A204.1 (cell line): Measurements from ENCODE around the gene DAPK2.
"Not testable (repeated sequence)": the region's sequence is repeated elsewhere in the genome, so short reads cannot be mapped to it uniquely, and the experiment has no call there.

Experiments
- FAIRE-seq: peaks from 2 replicates; lab custom pipeline; 2012; peaks lifted over from hg19 to GRCh38; lab: Jason Lieb, UNC

The DAPK2 gene

DNA sequence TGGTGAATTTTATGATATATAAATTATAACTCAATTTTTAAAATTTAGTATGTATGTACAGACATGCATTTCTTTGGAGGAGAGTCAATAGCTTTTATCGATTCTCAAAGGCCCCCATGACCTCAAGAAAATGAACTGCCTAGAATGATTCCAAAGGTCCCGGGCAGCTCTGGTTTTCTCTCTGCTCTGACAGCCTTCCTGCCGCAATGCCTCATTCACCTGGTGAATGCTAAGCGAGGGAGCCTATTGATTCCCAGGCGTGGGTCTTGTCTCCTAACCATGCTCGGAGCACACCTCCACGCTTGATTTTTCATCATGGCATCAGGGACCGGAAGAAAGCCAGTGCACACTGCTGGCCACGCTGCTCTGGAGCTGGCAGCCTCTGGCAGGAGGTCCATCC lies 132.9 kb downstream of the DAPK2 start:
- no peak for FAIRE-seq

DNA sequence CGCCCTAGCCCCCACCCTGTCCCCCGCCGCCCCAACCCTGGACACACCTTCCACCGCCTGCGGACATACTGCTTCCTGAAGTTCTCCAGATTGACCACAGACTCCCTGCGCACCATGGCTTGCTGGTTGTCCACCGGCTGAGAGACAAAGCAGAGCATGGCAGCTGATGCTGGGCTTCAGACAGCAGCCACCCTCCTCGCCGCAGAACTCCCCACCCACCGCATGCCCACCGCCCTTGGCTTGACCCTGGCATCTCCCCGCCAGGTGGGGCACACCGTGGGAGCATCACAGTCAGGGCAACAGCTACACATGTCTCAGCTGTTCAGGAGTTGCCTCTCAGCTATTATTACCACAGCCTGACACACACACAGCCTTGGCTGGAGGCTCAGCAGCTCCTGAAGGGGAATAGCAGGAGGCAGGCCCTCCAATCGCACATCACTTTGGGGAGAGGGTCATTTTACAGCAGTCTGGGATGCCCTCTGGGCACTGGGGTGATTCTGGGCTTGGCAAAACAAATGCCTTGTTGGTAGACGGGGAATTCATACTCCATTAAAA lies 134.1 kb downstream of the DAPK2 start:
- FAIRE-seq = no peak

DNA sequence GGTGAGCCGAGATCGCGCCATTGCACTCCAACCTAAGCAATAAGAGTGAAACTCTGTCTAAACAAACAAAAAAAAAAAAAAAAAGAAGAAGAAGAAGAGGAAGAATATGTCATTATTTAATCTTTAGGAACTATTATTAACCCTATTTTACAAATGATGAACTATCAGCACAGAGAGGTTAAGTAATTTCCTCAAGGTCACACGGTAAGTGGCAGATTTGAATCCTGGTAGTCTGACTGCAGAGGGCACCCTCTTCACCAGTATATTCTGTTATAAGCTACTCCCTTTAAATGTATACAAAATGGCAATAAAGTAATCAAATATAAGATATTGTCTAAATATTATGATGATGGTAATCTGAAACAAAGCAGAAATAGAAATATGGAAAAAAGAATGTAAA lies 135.1 kb downstream of the DAPK2 start:
- FAIRE-seq = no peak

DNA sequence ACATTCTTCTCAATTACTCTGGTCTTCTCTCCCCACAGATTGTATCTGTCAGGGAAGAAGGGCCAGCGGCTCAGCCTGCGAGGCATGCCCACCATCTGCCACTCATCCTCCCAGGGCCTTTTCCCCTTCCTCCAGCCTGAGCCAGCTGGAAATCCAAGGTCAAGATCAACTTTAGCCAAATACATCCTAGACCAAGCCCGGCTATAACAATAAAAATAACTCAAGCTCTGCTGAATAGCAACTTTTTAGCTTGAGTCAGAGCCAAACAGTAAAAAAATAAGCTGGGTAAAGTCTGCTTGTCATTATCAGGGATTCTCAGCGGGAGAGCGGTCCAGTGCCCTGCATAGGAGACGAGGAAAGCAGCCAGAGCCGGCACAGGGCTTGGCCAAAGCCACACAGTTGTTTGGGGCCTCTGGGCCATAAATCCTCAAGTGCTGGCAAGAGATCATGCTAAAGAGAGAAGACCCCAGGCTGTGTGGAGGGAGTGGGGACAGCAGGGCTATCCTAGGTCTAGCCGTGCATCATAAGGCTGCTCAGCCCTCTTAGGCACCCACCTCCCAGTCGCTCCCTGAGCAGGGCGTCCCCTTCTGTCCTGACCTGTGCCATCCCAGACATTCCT lies 136.4 kb downstream of the DAPK2 start:
- FAIRE-seq = no peak

DNA sequence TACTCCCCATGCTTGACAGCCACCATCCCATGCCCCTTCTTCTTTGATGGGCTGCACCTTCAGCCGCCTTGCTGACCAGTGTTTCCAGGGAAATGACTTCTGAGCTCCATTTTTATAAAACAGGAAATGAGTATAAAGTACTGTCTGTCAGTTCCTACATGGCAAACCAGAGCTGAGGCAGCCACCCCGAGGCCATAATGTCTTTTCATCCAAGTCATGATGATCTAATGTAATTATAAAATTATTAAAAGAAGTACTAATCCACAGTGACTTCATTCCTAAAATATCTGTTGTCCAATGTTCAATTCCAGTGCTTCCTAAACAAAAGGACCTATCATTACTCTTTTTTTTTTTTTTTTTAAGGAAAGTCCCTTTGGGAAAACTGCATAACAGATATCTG lies 137.3 kb downstream of the DAPK2 start:
- no peak for FAIRE-seq

DNA sequence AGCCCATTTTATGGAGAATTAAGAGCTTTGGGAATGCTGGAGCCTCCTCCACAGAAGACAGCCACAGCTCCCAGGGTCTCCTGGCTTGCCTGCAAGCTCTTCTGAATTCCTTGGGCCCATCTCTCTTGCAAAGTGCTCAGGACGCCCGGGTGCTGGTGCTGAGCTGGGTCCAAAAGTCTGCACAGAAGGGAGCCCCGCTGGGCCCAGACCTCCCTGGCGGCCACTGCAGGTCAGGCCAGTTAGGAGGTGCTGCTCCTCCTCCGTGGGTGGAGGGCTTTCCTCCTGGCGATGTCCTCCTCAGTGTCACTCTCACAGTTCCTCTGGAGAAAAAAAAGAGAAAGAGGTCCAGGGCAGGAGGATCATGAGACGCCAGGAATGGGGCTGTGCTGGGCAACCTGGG lies 138.0 kb downstream of the DAPK2 start:
- FAIRE-seq = no peak

DNA sequence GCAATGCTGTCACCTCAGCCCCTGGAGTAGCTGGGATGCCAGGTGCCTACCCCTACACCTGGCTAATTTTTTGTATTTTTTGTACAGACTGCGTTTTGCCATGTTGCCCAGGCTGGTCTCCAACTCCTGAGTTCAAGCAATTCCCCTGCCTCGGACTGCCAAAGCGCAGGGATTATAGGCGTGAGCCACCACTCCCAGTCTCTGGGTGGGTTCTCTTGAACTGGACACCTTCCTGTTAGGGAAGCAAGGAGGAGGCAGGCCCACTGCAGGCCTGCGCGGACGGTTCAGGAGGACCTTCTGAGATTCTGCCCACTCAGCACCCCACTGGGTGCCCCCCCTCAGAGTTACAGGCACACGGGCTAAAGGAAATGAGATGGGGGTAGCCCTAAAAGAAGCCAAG lies 138.8 kb downstream of the DAPK2 start:
- FAIRE-seq = no peak

DNA sequence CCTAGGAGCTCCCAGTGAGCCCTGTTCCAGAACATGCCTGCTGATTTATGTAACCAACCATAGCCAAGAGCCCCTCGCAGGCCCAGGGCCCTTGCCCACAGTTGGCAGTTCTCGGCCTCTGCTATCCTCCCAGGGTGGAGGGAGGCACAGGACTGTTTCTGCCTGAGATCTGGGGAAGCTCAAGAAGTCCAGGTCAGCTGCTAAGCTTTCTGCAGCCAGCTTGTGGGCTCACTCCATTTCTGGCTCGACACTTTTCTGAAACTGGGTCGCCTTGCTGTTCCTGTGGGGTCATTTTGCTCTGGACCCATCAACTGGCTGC lies 140.1 kb downstream of the DAPK2 start:
- FAIRE-seq = no peak

DNA sequence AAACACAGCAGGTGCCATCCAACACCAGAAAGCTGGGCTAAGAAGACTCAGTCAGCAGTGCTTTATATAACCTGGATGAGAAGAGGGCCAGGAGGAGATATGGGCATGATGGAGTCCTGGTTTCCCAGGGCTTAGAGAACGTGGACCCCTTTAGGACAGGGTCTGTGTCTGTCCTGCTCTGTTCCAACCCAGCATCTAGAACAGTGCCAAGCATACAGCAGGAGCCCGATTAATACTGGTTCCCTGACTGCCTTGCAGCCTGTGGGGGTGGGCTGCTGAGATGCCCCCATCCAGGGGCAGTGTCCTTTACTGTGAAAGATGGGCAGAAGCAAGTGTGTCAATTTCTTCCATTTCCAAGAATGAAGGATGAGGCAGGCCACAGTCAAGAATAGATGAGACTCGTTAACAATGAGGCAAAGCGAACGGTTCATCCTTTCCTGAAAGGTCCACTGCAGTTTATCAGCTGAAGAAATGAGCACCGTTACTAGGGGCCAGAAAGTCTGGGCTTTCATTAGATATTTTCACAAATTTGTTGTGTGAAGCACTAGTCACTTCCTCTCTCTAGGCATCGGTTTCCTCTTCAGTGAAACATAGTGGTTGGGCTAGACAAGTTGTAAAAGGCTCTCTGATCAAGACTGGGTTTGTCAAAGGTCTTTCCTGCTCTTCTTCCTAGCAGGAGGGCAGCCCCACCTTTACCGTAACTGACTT lies 140.6 kb downstream of the DAPK2 start:
- no peak for FAIRE-seq

DNA sequence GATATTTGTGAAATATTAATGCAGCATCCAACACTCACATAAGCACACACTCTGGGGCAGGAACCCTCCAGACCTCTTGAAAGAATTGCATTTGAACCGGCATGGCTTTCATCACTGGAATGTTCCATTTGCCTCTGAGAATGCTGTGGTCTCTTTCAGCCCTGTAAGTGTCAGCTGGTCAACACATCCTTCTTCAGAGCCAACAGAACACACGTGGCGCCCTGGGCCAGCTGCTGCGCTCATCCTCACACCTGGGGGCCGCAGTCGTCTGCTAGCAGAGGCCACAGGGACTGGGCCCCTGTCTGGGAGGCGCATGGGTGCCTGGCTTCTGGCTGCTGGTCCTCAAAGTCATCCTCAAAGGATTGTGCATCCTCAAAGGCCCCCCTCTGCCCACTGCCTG lies 141.2 kb downstream of the DAPK2 start:
- no peak for FAIRE-seq

DNA sequence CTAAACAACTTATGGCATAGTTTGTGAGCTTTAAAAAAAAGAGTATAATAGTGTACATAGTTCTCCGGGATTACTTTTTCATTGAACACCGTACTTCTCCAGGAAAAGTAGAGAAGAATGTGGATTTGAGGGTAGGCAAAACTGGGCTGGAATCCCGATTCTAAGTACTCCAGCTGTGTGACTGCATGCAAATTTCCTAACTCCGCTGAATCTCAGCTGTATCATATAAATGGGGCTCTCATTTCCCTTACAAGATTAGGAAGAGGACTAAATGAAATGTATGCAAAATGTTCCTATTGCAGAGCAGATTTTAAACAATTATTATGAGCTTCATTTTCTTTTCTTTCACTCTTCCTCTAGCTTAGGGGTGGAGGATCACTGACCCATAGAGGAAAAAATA lies 142.2 kb downstream of the DAPK2 start:
- no peak for FAIRE-seq

DNA sequence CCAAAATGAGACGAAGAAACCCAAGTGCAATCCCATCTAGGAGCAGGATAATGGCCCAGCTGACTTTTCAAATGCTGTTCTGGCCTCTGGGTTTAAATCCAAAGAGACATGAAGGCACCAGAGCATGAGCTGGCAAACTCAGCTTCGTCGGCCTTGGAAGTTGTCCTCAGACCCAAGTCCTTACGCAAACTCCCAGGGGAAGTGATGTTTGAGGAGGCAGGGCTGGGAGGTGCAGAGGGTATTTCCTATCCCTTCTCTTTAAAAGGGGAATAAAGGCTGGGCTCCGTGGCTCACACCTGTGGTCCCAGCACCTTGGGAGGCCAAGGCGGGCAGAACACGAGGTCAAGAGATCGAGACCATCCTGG lies 143.6 kb downstream of the DAPK2 start:
- FAIRE-seq = no peak

DNA sequence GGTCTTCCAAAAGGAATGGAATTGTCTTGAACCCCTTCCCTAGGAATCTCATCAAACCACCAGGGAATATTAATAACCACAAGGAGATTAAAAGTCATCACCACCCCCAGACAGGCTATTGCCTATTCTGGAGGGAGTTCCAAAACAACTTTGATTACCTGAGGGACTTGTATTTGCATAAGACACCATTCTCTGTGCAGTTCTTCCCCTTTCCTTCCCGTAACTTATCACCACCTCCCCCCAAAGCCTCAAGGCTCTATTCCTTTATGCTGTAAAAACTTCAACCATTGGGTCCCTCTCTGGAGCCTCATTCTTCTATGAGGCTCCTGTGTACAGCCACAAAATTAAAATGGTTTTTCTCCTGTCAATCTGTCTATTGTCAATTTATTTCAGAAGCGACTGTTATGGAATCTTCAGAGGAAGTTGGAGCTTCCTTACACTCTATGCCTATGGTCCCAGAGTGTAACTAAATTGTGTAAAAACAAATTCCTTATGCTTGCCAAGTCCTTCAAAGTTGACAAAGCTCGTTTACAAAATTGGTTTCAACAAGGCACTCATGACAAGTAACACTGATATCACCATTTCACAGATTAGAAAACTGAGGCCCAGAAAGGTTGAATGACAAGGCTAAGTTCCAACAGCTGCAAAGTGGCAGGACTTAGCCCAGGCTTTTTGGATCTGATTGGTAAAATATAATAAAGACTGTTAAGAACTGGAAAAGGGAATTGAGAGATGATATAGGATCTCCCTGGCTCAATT lies 144.2 kb downstream of the DAPK2 start:
- no peak for FAIRE-seq

DNA sequence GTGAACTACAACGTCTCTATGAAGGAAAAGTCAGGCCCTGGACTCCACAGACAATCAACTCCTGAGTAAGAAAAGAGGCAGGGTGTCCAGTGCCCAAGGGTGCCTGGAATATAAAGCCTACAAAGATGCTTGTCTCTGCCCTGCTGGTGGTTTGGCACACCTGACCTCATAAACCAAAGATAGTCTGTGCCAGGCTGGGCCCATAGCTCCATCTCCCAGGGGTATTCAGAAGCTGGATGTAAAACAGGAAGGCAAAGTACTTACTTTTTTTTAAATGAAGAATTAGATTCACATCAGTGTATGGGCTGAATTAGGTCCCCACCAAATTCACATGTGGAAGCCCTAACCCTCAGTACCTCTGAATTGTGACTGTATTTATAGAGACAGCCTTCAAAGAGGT lies 146.0 kb downstream of the DAPK2 start:
- FAIRE-seq = no peak

DNA sequence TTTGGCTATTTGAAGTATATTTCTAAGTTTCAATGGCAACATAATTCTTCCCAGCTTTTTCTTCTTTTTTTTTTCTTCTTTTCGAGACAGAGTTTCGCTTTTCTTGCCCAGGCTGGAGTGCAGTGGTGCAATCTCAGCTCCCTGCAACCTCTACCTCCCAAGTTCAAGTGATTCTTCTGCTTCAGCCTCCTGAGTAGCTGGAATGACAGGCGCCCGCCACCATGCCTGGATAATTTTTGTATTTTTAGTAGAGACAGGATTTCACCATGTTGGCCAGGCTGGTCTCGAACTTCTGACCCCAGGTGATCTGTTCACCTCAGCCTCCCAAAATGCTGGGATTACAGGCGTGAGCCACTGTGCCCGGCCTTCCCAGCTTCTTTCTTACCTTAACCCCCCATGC lies 146.7 kb downstream of the DAPK2 start:
- not testable (repeated sequence) for FAIRE-seq

DNA sequence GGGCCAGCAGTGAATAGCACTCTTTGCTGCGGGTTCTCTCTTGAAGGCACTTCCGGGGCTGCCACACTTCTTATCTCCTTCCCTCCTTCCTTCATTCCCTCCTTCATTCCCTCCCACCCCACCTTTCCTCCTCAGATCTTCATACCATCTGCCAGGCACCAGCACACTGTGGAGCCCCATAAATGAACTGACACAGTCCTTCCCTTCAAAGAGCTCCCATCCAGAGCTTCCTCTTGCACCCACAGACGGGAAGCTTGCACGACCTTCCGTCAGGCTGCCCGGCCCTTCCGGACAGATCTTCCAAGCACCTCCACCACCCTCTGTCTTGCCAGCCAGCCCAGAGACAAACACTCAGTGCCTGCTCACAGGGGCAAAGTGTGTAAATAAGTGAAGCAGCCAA lies 147.1 kb downstream of the DAPK2 start:
- FAIRE-seq = no peak

DNA sequence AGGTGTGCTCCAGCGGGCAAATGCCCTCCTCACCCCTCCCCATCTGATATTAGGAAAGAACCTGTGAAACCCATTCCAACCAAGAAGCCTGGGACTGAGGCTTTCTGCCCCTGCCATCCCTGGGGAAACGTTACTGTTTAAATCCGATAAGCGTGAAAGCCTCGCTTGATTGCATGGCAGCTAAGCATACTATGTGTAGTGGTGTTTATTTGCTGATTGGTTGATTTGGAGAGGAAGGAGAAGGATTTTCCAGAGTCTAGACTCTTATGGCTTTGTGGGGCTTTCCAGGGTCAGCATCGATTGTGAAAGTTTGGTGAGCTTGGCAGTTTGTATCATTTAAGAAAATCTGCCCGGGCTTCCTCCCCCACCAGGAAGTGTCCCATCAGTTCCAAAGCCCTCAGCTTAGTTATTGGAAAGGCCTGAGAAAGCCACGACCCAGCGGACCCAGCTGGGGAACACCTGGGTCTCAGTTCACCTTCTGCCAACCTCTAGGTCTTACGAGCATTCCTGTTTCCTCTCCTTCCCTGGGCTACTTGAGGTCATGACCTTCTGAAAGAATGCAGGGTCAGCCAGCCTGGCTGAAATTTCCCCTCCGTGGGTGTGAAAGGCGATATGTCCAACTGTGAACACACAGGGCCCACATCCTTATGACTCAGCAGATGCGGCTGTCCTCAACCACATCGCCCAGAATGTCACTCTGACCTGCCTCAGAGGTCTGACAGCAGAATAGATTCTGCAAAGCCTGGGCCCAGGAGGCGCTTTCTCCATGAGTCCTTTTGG lies 149.8 kb downstream of the DAPK2 start:
- FAIRE-seq = no peak

DNA sequence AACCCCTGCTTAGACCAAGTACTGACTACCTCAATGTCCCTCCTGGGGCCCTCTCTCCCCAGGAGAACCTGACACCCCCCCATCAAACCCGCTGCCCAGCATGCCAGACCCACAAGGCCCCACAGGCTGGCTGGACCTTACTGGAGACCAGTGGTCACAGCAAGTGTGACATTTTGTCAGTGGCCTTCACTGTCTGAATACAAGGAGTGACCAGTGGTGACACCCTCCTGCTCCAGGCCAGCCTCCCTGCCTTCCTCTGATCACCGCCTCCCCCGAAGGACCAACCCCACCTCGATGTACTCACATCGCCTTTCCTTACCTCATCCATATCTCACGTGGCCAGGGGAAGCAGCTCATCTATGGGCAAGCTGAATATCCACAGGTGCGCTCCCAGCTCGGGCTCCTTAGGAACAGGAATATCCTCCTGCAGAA lies 150.5 kb downstream of the DAPK2 start:
- no peak for FAIRE-seq

DNA sequence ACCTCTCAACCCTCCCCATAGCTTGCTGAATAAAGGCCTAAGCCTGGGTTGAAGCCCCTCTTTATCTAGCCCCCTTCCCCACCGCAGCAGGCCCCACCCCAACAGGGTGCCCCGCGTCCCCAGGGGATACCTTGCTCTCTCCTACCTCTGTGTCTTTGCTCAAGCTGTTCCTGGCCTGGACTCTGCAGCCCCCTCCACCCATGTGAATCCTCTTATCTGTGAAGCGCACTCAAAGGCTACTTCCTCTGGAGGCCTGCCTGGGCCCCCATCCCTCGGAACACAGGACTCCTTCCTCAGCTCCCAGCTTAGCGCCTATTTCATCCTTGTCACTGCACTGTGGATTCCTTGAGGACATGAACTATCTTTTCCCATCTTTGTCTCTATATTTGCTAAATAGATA lies 151.1 kb downstream of the DAPK2 start:
- FAIRE-seq = no peak

DNA sequence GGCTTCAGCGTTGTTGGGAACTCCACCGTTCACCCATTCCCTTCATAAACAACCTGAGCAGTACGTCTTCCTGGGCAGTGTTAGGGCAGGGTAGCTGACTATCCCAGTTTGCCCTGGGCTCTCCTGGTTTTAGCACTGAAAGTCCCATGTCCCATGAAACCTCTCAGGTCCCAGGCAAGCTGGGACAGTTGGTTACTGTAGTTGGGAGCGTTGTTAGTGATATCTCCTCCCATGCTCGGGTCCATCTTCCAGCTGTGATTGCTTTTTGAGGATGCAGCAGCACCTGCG lies 151.7 kb downstream of the DAPK2 start:
- FAIRE-seq = no peak

DNA sequence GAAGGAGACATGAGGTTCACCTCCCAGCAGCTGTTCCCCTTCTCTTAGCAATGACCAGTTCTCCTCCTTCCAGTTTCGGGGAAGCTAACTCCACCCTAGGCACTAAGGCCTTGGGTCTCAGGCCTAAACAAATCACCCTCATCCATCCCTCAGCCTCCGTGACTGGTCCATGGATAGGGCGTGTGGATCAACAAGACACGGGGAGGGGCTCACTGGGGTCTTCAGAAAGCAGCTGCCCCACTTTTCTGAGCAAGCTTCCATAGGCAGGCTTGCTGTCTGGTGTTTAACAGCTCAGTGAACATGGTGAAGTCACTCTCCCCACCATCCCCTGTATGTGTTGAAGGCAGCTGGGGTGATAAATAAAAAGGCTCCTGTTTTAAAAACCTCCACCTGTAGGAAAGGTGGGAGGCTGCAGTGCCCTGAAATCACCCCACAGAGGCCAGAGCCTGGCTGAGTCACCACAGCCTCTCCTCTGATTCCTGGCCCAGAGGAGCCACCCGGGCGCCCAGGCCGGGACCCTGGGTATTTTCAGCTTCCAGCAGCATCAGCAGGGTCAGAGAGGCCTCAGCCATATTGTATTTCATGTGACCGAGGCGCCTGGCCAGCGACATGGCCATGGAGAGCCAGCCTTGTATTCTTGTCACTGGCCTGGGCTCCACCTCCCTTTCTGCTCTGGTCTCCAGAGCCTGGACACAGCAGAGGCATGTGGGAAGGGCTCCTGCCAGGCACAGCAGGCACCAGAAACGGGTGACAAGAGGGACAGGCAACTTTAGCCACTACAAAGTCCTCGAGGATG lies 152.2 kb downstream of the DAPK2 start:
- FAIRE-seq = no peak

DNA sequence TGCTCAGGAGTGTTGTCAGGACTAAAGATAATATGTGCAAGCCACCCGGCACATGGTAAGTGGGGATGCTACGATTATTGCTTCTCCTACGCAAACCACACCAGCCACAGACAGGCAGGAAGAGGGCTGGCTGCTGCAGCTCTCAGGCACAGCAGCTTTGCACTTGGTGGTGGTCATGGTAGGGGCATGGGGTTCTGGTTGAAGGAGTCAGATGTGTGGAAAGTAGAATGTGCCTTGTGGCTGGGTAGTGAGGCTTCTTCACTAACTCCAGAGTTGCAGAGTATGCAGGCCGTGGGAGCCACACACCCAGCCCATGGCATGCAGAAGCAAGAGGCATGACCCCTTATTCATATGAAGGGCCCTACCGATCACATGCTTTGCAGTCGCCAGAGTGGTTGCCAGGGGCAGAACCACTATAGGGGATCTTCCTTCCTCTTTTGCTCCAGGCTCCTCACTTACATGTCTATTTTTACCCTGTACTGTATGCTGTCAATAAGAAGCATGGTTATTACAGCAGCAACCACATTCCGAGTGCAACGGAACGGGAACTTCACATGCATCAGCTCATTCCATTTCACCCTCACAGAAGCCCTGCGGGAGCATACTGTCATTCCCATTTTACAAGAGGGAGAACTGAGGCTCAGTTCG lies 153.4 kb downstream of the DAPK2 start:
- FAIRE-seq = no peak
